Fibroblast of skin of scalp (primary cell): ENCODE results near the gene TSC22D4.
"Not testable (repeated sequence)": the region's sequence is repeated elsewhere in the genome, so short reads cannot be mapped to it uniquely, and the experiment has no call there.

ENCODE experiments used
- DNase-seq: peaks from one replicate; pipeline ENCODE4 v3.0.0-alpha.2; 2013

TSC22D4 gene

DNA sequence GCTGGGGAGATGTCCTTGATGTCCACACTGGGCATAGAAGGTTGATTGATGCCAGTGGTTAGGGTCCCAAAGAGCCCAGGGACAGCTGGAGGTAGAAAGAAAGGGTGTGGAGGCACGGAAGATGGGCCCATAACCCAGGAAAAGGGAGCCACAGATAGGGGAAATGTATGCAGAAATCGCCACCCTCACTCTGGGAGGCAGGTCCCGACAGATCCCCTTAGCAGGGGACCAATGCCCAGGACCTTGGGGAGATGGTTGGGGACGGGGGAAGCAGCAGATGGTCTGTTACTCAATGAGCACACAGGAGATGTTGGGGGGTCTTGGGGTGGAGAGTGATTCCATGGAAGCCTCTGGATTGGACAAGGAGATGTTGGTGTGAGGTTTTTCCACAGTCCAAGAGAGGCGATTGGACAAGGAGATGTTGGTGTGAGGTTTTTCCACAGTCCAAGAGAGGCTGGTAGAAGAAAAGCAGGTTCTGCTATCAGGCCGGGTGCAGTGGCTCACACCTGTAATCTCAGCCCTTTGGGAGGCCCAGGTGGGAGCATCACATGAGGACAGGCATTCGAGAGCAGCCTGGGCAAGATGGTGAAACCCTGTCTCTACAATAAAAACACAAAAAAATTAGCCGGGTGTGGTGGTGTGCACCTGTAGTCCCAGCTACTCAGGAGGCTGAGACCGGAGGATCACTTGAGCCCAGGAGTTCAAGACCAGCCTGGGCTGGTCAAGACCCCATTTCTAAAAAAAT is 35.7 kb downstream of the TSC22D4 start:
- DNase-seq = no peak

DNA sequence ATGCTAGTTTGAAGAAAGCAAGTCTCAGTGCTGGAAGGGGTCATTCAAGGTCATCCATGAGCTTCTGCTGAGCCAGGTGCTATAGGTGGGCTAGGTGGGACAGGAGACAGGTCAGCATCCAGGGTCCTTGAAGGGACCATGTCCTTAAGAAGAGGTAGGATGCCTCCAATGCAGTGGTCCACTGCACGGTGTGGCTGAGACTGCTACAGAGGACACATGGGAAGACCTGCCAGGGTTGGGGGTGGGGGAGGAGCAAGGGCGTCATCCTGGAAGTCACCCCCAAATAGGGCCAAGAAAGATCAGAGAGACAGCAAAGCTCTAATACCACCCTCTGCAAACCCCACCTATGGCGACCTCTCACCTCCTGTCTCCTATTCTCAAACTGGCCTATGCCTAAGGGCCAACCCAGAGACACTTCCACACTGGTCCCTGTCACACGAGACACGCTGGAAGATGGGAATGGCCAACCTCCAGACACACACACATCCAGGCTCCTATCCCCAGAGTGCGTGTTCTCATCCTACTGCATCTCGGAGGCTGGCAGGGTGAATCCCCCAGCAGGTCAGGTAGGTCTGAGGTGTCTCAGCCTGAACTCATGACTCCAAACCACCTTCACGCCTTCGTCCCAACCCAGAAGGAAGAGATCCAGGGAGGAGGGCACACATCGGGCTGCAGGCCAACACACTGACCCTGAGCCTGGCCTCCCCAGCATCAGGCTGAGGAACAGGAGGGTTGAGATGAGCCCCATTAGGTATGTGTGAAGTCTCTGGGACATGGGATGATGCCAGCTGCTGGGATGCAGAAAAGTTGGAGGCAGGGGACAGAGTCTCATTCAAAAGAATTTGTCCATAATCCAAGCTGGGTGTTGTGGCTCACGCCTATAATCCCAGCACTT is 37.1 kb downstream of the TSC22D4 start:
- no peak for DNase-seq

DNA sequence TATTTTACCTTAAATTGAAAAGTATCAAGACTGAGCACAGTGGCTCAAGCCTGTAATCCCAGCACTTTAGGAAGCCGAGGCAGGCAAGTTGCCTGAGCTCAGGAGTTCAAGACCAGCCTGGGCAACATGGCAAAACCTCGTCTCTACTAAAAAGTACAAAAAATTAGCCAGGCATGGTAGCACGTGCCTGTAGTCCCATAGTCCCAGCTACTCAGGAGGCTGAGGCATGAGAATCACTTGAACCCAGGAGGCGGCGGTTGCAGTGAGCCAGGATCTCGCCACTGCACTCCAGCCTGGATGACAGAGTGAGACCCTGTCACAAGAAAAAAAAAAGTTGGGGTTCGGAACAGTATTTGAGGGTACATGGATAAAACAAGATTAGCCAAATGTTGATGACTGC is 39.8 kb downstream of the TSC22D4 start:
- not testable (repeated sequence) for DNase-seq

DNA sequence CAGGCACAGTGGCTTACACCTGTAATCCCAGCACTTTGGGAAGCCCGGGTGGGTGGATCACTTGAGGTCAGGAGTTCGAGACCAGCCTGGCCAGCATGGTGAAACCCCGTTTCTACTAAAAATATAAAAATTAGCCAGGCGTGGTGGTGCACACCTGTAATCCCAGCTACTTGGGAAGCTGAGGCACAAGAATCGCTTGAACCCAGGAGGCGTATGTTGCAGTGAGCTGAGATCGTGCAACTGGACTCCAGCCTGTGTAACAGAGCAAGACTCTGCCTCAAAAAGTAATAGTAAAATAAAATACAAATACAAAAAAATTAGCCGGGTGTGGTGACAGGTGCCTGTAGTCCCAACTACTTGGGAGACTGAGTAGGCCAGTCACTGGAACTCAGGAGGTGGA is 40.3 kb downstream of the TSC22D4 start:
- not testable (repeated sequence) for DNase-seq

DNA sequence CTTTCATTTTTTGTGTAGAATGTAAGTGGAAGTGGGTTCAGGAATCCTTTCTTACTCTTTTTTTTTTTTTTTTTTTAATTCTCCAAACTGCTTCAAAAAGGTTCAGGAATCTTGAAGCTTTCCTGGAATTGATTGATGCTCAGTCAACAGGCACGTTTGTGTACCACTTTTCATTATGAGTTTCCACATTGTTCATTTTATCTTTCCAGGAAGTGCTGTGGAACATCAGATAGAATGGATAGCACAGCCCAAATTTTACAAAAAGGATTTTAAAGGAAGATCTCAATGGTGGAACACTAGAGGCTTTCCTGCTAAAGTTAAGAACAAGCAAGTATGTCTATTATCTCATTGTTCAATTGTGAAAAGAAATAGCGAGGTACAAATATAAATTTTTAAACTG is 40.8 kb downstream of the TSC22D4 start:
- DNase-seq = no peak

DNA sequence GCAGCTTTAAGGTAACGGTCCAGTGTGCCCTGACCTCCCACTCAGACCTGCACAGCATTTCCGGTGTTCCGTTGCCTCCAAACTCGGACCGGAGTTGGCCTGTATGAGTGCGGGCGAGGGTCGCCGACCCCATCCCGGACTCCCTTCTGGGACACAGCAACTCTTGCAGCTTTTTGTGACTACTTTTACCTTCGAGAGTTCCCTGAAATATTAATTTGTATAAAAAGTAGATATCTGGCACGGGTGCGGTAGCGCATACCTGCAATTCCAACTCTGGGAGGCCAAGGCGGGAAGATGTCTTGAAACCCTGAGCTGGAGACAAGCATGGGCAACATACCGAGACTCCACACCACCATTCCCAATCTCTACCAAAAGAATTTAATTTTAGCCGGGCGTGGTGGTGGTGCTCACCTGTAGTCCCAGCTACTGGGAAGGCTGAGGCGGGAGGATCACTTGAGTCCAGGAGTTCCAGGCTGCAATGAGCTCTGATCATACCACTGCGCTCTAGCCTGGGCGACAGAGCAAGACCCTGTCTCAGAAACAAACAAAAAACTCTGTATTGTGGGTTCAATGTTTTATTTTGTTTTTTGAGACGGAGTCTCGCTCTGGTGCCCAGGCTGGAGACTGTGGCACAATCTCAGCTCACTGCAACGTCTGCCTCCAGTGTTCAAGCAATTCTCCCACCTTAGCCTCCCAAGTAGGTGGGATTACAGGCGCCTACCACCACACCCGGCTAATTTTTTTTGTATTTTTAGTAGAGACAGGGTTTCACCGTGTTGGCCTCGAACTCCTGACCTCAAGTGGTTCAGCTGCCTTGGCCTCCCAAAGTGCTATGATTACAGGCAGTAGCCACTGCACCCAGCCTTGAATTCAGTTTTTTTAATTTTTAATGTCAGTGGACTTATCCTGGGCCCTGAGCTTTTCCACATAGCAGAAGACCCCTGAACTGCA is 41.6 kb downstream of the TSC22D4 start:
- DNase-seq = no peak

DNA sequence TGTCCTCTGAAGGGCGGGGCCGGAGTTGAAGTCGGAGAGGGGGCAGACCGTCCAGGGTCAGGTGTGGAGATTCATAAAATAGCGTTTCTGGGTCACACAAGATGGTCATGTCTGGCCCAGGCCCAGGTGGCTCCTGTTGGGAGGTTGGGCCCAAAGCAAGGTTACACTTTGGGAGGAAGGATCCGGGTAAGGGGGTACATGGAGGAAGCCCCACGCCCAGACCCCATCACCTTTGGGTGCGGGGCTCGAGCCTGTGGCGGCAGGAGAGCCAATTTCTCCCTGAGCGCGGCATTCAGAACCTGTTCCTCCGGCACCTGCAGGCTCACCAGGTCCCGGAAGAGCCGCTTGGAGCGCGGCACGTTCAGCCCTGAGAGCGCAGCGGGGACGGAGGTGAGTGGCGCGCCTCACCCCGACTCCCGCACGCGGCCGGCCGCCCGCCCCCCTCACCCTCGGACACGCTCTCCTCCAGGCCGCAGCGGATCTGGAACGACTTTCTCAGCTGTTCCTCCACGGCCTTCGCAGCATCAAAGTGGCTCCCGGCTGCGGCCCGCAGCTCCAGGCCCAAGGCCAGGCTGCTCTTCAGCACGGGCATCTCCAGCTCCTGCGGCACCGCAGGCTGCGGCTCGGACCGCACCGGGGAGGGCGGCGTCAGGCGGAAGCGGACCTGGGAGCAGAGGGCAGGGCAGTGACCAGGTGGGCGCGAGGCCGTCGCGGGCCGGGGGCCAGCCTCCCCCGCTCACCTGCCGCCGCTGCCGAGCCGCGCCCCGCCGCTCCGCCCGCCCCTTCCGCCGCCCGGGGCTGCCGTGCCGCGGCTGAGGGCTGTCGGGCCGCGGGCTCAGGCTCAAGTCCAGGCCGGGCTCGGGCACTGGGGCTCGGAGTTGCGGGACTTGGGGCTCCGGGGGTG is 43.4 kb downstream of the TSC22D4 start:
- no peak for DNase-seq

DNA sequence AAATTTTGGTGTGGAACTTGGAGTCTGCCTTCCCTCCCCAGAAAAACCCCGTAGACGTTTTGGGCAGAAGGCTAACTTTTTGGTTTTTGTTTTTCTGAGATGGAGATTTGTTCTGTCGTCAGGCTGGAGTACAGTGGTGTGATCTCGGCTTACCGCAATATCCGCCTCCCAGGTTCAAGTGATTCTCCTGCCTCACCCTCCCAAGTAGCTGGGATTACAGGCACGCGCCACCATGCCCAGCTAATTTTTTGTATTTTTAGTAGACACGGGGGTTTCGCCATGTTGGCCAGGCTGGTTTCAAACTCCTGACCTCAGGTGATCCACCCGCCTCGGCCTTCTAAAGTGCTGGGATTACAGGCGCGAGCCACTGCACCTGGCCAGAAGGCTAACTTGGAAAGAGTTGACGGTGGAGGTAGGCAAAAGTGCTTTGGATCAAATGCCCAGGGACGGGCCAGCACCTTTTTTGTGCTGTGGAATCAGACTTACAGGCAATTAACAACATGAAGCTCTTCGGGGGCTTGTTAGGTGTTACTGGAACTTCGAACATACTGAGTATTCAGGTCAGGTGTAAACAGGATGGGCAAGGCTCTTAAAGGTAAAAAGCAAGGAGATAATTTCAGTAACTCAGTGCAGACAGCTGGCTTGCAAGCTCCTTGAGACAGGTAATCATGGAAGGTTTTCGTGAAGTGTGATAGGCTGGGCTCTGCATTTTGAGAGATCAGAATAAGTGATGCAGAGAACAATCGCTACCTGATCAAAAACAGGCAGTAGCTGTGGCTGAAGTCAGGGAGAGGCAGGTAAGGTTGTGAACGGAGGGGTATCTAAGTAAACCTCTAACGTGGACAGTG is 44.5 kb downstream of the TSC22D4 start:
- no peak for DNase-seq

DNA sequence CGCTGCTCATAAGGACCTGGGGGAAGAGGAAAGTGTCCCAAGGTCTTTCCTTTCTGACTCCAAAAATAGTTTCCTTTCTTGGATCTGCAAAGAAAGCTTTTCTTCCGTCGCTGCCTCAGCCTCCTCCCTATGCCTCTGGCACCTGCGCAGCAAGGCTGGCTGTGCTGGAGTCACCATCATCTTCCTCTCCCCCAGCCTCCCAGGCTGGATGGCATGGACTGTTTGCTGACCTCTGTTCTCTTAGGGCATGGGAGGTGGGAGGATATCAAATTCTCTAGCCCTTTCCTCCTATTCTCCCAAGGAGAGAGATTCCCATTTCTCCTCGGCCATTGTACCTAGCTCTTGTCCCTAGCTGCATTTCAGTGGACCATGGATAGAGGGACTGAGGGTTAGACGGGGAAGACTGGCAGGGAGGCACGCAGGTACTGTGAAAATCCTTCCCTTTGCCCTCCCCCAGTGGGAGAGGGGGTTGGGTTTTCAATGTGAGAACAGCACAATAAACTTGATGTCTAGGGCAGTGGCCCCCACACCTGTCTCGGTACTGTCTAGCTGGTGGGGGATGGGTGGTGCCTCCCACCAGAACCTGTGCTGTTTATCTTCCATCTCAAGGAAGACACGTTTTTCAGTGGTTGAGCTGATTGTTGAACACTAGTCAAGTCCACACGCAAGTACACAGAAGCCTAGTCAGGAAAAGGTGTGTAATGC is 45.3 kb downstream of the TSC22D4 start:
- no peak for DNase-seq

DNA sequence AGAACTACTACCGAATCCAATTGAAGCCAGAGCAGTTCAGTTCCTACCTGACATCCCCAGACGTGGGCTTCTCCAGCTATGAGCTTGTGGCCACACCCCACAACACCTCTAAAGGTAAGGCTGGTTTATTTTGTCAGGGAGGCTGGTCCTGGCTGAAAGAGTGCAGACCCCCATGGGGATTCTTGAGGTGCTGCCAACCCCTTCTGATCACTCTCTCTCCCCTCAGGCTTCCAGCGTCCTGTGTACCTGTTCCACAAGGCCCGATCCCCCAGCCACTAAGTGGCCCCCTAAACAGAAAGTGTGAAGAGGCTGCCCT is 45.8 kb downstream of the TSC22D4 start:
- no peak for DNase-seq

DNA sequence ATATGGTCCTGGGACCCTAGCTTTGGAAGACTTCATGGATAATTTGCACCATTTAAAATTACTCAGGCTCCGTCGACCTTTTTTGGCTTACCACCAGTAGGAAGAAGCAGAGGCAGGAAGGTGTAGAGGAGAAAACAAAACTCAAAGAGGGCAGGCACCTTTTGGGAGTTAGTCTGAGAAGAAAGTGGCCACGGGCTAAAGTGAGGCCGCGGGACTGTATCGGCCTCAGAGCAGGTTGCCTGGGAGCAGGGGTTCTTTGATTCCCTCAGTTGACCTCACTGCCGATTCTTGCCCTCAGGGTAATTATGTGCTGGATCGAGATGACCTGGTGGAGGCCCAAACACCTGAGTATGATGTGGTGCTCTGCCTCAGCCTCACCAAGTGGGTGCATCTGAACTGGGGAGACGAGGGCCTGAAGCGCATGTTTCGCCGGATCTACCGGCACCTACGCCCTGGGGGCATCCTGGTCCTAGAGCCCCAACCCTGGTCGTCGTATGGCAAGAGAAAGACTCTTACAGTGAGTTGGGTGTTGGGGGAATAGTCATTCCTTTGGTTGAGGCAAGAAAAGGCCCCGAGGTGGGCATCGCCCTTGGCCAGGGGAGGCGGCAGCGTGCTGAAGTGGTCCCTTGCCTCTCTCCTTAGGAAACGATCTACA is 46.3 kb downstream of the TSC22D4 start:
- no peak for DNase-seq

DNA sequence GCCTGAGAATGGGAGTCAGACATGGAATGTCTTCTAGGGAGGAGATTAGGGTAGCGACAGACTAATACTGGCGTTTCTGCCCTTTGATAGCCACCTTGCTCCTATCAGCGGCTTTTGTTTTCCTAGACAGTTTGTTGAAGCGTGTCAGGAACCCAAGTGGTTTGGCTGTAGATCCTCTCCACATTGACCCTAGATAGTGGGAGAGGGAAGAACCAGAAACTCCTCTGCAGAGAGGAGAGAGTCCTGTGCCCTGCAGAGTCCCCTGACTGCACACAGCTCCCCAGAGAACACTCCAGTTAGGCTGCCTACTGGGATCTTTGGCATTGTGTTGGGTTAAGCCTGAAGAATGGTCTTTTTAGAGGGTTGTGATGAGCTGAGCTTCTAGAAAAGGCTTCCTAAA is 47.0 kb downstream of the TSC22D4 start:
- DNase-seq = no peak

DNA sequence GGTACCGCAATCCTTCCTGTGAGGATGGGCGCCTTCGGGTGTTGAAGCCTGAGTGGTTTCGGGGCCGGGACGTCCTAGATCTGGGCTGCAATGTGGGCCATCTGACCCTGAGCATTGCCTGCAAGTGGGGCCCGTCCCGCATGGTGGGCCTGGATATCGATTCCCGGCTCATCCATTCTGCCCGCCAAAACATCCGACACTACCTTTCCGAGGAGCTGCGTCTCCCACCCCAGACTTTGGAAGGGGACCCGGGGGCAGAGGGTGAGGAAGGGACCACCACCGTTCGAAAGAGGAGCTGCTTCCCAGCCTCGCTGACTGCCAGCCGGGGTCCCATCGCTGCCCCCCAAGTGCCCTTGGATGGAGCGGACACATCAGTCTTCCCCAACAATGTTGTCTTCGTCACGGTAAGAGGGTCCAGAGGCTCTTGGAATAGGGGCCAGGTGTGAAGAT is 47.7 kb downstream of the TSC22D4 start:
- no peak for DNase-seq

DNA sequence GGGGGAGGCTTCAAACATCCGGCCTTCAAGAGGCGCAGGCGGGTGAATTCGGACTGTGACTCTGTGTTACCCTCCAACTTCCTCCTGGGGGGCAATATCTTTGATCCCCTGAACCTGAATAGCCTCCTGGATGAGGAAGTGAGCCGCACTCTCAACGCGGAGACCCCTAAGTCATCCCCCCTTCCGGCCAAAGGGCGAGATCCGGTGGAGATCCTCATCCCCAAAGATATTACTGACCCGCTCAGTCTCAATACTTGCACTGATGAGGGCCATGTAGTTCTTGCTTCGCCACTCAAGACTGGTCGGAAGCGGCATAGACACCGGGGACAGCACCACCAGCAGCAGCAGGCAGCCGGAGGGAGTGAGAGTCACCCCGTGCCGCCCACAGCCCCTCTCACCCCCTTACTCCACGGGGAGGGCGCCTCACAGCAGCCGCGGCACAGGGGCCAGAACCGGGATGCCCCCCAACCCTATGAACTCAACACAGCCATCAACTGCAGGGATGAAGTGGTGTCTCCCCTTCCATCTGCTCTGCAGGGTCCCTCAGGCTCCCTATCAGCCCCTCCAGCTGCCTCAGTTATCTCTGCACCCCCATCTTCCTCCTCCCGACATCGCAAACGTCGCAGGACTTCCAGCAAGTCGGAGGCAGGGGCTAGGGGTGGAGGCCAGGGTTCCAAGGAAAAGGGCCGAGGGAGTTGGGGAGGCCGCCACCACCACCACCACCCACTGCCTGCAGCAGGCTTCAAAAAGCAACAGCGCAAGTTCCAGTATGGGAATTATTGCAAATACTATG is 48.3 kb downstream of the TSC22D4 start:
- DNase-seq = no peak

DNA sequence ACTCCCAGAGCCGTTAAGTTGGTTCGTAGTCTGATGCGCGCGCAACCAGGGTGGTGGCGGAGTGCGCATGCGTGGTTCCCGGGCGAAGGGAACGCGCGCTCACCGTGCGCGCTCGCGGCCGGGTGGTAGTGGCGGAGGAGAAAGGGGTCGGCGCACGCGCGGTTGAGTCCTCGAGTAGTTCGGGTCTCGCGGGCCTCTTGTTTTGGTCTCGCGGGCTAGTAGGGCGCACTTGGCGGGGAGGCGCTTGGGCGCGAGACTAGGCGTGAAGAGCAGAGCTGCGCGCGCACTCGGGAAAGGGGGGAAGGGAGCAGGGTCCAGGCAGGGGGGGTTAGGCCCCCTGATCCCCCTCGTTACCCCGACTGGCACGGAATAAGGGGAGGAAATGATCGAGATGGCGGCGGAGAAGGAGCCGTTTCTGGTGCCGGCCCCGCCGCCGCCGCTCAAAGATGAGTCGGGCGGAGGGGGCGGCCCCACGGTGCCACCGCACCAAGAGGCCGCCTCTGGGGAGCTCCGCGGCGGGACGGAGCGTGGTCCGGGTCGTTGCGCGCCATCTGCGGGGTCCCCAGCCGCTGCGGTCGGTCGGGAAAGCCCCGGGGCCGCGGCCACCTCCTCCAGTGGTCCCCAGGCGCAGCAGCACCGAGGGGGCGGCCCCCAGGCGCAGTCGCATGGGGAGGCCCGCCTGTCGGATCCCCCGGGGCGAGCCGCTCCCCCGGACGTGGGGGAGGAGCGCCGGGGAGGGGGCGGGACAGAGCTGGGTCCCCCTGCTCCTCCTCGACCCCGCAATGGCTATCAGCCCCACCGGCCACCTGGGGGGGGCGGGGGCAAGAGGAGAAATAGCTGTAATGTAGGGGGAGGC is 49.1 kb downstream of the TSC22D4 start, which contains the start of gene MEPCE:
TSS of gene MEPCE (plus strand) at position 195 of the 856 bp plus-strand sequence. CDS start at position 383, 188 bp downstream.
- peak; percentile 99 for DNase-seq

DNA sequence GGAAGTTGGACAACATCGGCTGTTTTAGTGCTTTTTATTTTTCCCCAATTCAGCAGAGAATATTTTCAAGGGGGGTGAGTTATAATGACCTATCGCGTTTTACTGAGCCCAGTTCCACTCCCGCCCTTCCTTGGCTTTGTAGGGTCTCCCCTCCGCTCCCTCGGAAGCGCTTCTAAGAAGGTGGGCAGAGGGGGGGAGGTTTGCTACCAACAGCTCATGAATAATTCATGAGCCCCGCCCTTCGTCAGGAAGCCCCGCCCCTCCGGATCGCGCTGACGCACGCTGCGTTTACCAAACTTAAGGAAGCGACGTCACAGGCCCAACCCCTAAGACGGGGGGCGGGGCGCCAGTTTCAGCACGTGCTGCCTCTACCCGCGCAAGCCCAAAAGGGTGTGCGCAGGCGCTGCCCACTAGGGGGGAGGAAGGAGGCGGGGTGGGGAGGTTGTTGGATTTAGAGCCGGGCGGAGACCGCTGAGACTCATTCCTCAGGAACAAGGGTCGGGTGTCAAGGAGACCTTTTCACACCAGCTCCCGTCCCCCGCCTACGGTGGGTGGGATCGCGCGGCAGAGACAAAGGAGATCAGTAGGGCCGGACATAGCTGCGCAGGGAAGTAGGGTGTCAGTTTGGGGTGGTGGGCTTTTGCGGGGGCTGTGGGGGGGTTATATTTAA is 49.9 kb downstream of the TSC22D4 start:
- peak; percentile 100 for DNase-seq
